ENCODE results near the gene HAND1.

The HAND1 gene

GRCh38 chr5:154513669-154514084, 35.6 kb upstream of the HAND1 start:
- TF ChIP-seq CTCF (conservative IDR thresholded peaks at IDR 0.05; ENCODE audit: low read length) (no peak), EZH2phosphoT487 (IDR thresholded peaks at IDR 0.05; ENCODE audit: borderline replicate concordance) (no peak)

GRCh38 chr5:154511984-154512383, 34.0 kb upstream of the HAND1 start:
- no peaks in the 10 kb centered on the region for H3K36me3 ChIP-seq (ENCODE audit: insufficient read depth, low read length)
- no peaks in the 10 kb centered on the region for H3F3A ChIP-seq (ENCODE audit: low read depth)
- no peak overlapping the region for H3K4me2 ChIP-seq (ENCODE audit: low read depth, low read length, poor library complexity, severe bottlenecking)
- H3K79me2 ChIP-seq (ENCODE audit: insufficient read depth, low read length) = no peaks in the 10 kb centered on the region
- no peaks in the 10 kb centered on the region for H3K9me3 ChIP-seq (ENCODE audit: insufficient read depth, low read depth, low read length)
- no peaks in the 10 kb centered on the region for H4K20me1 ChIP-seq (ENCODE audit: insufficient read depth, low read length, poor library complexity, severe bottlenecking)
- no peak for TF ChIP-seq EZH2phosphoT487 (IDR thresholded peaks at IDR 0.05; ENCODE audit: borderline replicate concordance)
- H3K9ac ChIP-seq (ENCODE audit: low read depth, low read length, poor library complexity, severe bottlenecking) = no peak overlapping the region
- no peaks in the 10 kb centered on the region for H3K27me3 ChIP-seq (ENCODE audit: insufficient read depth, low read length, poor library complexity, severe bottlenecking)
- H3K4me1 ChIP-seq (ENCODE audit: insufficient read depth, low read length, poor library complexity, severe bottlenecking) = no peaks in the 10 kb centered on the region
- H3K9me2 ChIP-seq (replicated peaks; ENCODE audit: low read depth, low read length) = no peaks in the 10 kb centered on the region
- no peak overlapping the region for H3K4me3 ChIP-seq (ENCODE audit: low read length, poor library complexity, severe bottlenecking)
- H2AFZ ChIP-seq (ENCODE audit: low read length) = no peak overlapping the region

More at GRCh38 chr5:154513669-154514084, 35.6 kb upstream of the HAND1 start:
- Histone ChIP-seq H3K9me3 (ENCODE audit: insufficient read depth, low read depth, low read length) (no peaks in the 10 kb centered on the region), H3K79me2 (ENCODE audit: insufficient read depth, low read length) (no peaks in the 10 kb centered on the region), H3F3A (ENCODE audit: low read depth) (no peaks in the 10 kb centered on the region), H3K4me3 (ENCODE audit: low read length, poor library complexity, severe bottlenecking) (no peak overlapping the region), H2AFZ (ENCODE audit: low read length) (no peak overlapping the region), H3K9me2 (replicated peaks; ENCODE audit: low read depth, low read length) (no peaks in the 10 kb centered on the region), H3K36me3 (ENCODE audit: insufficient read depth, low read length) (no peaks in the 10 kb centered on the region), H3K9ac (ENCODE audit: low read depth, low read length, poor library complexity, severe bottlenecking) (no peak overlapping the region), H4K20me1 (ENCODE audit: insufficient read depth, low read length, poor library complexity, severe bottlenecking) (no peaks in the 10 kb centered on the region), H3K4me2 (ENCODE audit: low read depth, low read length, poor library complexity, severe bottlenecking) (no peak overlapping the region), H3K27me3 (ENCODE audit: insufficient read depth, low read length, poor library complexity, severe bottlenecking) (no peaks in the 10 kb centered on the region), H3K4me1 (ENCODE audit: insufficient read depth, low read length, poor library complexity, severe bottlenecking) (no peaks in the 10 kb centered on the region)

GRCh38 chr5:154509784-154510555, 31.9 kb upstream of the HAND1 start:
- no peak overlapping the region for H3K4me3 ChIP-seq (ENCODE audit: low read length, poor library complexity, severe bottlenecking)
- H3K9ac ChIP-seq (ENCODE audit: low read depth, low read length, poor library complexity, severe bottlenecking) = no peak overlapping the region
- no peaks in the 10 kb centered on the region for H3F3A ChIP-seq (ENCODE audit: low read depth)
- no peak for TF ChIP-seq CTCF (conservative IDR thresholded peaks at IDR 0.05; ENCODE audit: low read length)
- no peak for TF ChIP-seq EZH2phosphoT487 (IDR thresholded peaks at IDR 0.05; ENCODE audit: borderline replicate concordance)
- no peaks in the 10 kb centered on the region for H4K20me1 ChIP-seq (ENCODE audit: insufficient read depth, low read length, poor library complexity, severe bottlenecking)
- H3K4me2 ChIP-seq (ENCODE audit: low read depth, low read length, poor library complexity, severe bottlenecking) = no peak overlapping the region
- no peaks in the 10 kb centered on the region for H3K9me3 ChIP-seq (ENCODE audit: insufficient read depth, low read depth, low read length)
- no peaks in the 10 kb centered on the region for H3K79me2 ChIP-seq (ENCODE audit: insufficient read depth, low read length)
- H3K27me3 ChIP-seq (ENCODE audit: insufficient read depth, low read length, poor library complexity, severe bottlenecking) = no peaks in the 10 kb centered on the region
- H3K9me2 ChIP-seq (replicated peaks; ENCODE audit: low read depth, low read length) = no peaks in the 10 kb centered on the region
- H3K36me3 ChIP-seq (ENCODE audit: insufficient read depth, low read length) = no peaks in the 10 kb centered on the region
- H3K4me1 ChIP-seq (ENCODE audit: insufficient read depth, low read length, poor library complexity, severe bottlenecking) = no peaks in the 10 kb centered on the region
- H2AFZ ChIP-seq (ENCODE audit: low read length) = no peak overlapping the region

- H3K79me2 ChIP-seq (ENCODE audit: insufficient read depth, low read length) = no peaks in the 10 kb centered on the region
- H4K20me1 ChIP-seq (ENCODE audit: insufficient read depth, low read length, poor library complexity, severe bottlenecking) = no peaks in the 10 kb centered on the region
- H2AFZ ChIP-seq (ENCODE audit: low read length) = no peak overlapping the region
- no peaks in the 10 kb centered on the region for H3F3A ChIP-seq (ENCODE audit: low read depth)
- no peaks in the 10 kb centered on the region for H3K36me3 ChIP-seq (ENCODE audit: insufficient read depth, low read length)
- no peak overlapping the region for H3K9ac ChIP-seq (ENCODE audit: low read depth, low read length, poor library complexity, severe bottlenecking)
- no peak overlapping the region for H3K4me3 ChIP-seq (ENCODE audit: low read length, poor library complexity, severe bottlenecking)
- H3K4me2 ChIP-seq (ENCODE audit: low read depth, low read length, poor library complexity, severe bottlenecking) = no peak overlapping the region
- no peaks in the 10 kb centered on the region for H3K4me1 ChIP-seq (ENCODE audit: insufficient read depth, low read length, poor library complexity, severe bottlenecking)
- H3K9me2 ChIP-seq (replicated peaks; ENCODE audit: low read depth, low read length) = no peaks in the 10 kb centered on the region
- no peaks in the 10 kb centered on the region for H3K27me3 ChIP-seq (ENCODE audit: insufficient read depth, low read length, poor library complexity, severe bottlenecking)
- no peaks in the 10 kb centered on the region for H3K9me3 ChIP-seq (ENCODE audit: insufficient read depth, low read depth, low read length)
- TF ChIP-seq EZH2phosphoT487 (IDR thresholded peaks at IDR 0.05; ENCODE audit: borderline replicate concordance) (no peak), CTCF (conservative IDR thresholded peaks at IDR 0.05; ENCODE audit: low read length) (no peak)
Observed at GRCh38 chr5:154508114-154508513, 30.1 kb upstream of the HAND1 start.
